Hepatocyte (in vitro differentiated cells): ENCODE data around the gene PRRG1.
"Not testable (repeated sequence)": the region's sequence is repeated elsewhere in the genome, so short reads cannot be mapped to it uniquely, and the experiment has no call there.

Experiments used
- CTCF ChIP-seq: fragments of 200-600 bp; sonication (generic); IDR thresholded peaks from 2 replicates; pipeline ENCODE4 v1.5.1; 2016; ENCODE audit warnings: antibody characterized with exemption, mild to moderate bottlenecking; ENCODE audit not compliant: poor library complexity
- EZH2 ChIP-seq: fragments of 200-600 bp; sonication (generic); IDR thresholded peaks from 2 replicates; pipeline ENCODE4 v1.6.1; 2016; ENCODE audit warnings: antibody characterized with exemption, mild to moderate bottlenecking, borderline replicate concordance
- EZH2phosphoT487 ChIP-seq: fragments of 200-600 bp; sonication (generic); IDR thresholded peaks from one replicate; pipeline ENCODE4 v1.6.1; 2018; ENCODE audit warnings: antibody characterized with exemption, mild to moderate bottlenecking, low read depth, moderate library complexity; ENCODE audit not compliant: unreplicated experiment, severe bottlenecking

- TF ChIP-seq CTCF, EZH2, EZH2phosphoT487: not testable (repeated sequence)
Observed at GRCh38 chrX:37497126-37497525, 148.0 kb downstream of the PRRG1 start.
